PC-3 (cell line): Measurements from ENCODE around the gene LSG1. TPM values are rescaled to one million over a fixed set of nuclear protein-coding genes. Genes with fewer than 3 reads are reported as not detected.

ENCODE experiments used
- ATAC-seq: fragments of 200-7000 bp; cut with Tn5 transposase; 2 replicates; pipeline ENCODE4 v1.9.1; 2020; ENCODE audit warnings: mild to moderate bottlenecking, moderate library complexity
- BruUV-seq: library from RNA; stranded (reverse); fragments of 400-500 nt; replicated peaks from 2 replicates; lab custom pipeline; 2021; lab: Mats Ljungman, UMichigan
- CTCF ChIA-PET: fragments of 300-600 bp; sonication (Branson Sonifier 250); formaldehyde crosslinking; loops from one replicate; lab custom pipeline; 2022; ENCODE audit warnings: antibody characterized with exemption; lab: Charles Lee
- POLR2A ChIA-PET: fragments of 300-600 bp; sonication (Branson Sonifier 250); formaldehyde crosslinking; loops from one replicate; lab custom pipeline; 2022; ENCODE audit warnings: antibody characterized with exemption; ENCODE audit not compliant: unreplicated experiment; lab: Charles Lee
- DNase-seq: peaks from one replicate; pipeline ENCODE4 v3.0.0-alpha.2; 2015
- H2AFZ ChIP-seq: fragments of 300-600 bp; sonication (generic); 2 replicates; pipeline ENCODE4 v1.6.0; 2016; ENCODE audit warnings: antibody characterized with exemption, low read length
- H3F3A ChIP-seq: fragments of 300-600 bp; sonication (generic); one replicate; pipeline ENCODE4 v1.6.0; 2017; ENCODE audit warnings: antibody characterized with exemption, low read length, control low read depth, mild to moderate bottlenecking; ENCODE audit not compliant: unreplicated experiment
- H3K27ac ChIP-seq: fragments of 300-600 bp; sonication (generic); 2 replicates; pipeline ENCODE4 v1.5.1; 2016; ENCODE audit warnings: mild to moderate bottlenecking, low read length
- H3K27me3 ChIP-seq: fragments of 300-600 bp; sonication (generic); 2 replicates; pipeline ENCODE4 v1.6.1; 2016; ENCODE audit warnings: low read length, mixed read lengths
- H3K36me3 ChIP-seq: fragments of 300-600 bp; sonication (generic); 2 replicates; pipeline ENCODE4 v1.6.1; 2016; ENCODE audit warnings: low read depth, mixed run types, low read length, mixed read lengths
- H3K4me1 ChIP-seq: fragments of 300-600 bp; sonication (generic); 2 replicates; pipeline ENCODE4 v1.5.1; 2016; ENCODE audit warnings: low read length; ENCODE audit not compliant: insufficient read depth
- H3K4me2 ChIP-seq: fragments of 300-600 bp; sonication (generic); 2 replicates; pipeline ENCODE4 v1.6.0; 2016; ENCODE audit warnings: low read length
- H3K4me3 ChIP-seq: fragments of 300-600 bp; sonication (generic); 2 replicates; pipeline ENCODE4 v1.5.1; 2016; ENCODE audit warnings: mild to moderate bottlenecking, low read length, mixed read lengths
- H3K79me2 ChIP-seq: fragments of 300-600 bp; sonication (generic); 2 replicates; pipeline ENCODE4 v1.6.1; 2017; ENCODE audit warnings: low read length, mixed read lengths
- H3K9ac ChIP-seq: fragments of 300-600 bp; sonication (generic); 2 replicates; pipeline ENCODE4 v1.6.0; 2016; ENCODE audit warnings: mild to moderate bottlenecking, low read length
- H3K9me2 ChIP-seq: fragments of 300-600 bp; sonication (generic); replicated peaks from 2 replicates; pipeline ENCODE4 v1.6.1; 2016; ENCODE audit warnings: mixed run types, low read length, mixed read lengths
- H3K9me3 ChIP-seq: fragments of 300-600 bp; sonication (generic); 2 replicates; pipeline ENCODE4 v1.6.1; 2016; ENCODE audit warnings: low read length, mixed read lengths
- H4K20me1 ChIP-seq: fragments of 300-600 bp; sonication (generic); 2 replicates; pipeline ENCODE4 v1.6.1; 2016; ENCODE audit warnings: low read length, mixed read lengths
- EZH2 ChIP-seq: fragments of 300-600 bp; sonication (generic); IDR thresholded peaks from one replicate; pipeline ENCODE4 v1.6.1; 2017; ENCODE audit warnings: antibody characterized with exemption, mild to moderate bottlenecking, low read length; ENCODE audit not compliant: unreplicated experiment
- EZH2phosphoT487 ChIP-seq: fragments of 300-600 bp; sonication (generic); IDR thresholded peaks from 2 replicates; pipeline ENCODE4 v1.6.1; 2018; ENCODE audit warnings: mild to moderate bottlenecking, antibody characterized with exemption, low read length, borderline replicate concordance
- intact Hi-C: fragments of 100-400 bp; cut with micrococcal nuclease; formaldehyde crosslinking; loops from 2 replicates; pipeline ENCODE4 v1.9.0; 2023
- total RNA-seq: library from RNA; depleted of rRNA; stranded (reverse); fragments of >200 nt; gene quantifications from 2 replicates; pipeline ENCODE4 v1.2.3, GENCODE V29; 2014
- TF ChIP-seq, protein P1 (sequence below): fragments of 300-600 bp; sonication (generic); conservative IDR thresholded peaks from 2 replicates; pipeline ENCODE4 v1.5.1; 2017; ENCODE audit warnings: antibody characterized with exemption, low read depth, mild to moderate bottlenecking, low read length

The LSG1 gene
- total RNA-seq, 1 experiment from 2014 or later: 83.8 TPM

DNA sequence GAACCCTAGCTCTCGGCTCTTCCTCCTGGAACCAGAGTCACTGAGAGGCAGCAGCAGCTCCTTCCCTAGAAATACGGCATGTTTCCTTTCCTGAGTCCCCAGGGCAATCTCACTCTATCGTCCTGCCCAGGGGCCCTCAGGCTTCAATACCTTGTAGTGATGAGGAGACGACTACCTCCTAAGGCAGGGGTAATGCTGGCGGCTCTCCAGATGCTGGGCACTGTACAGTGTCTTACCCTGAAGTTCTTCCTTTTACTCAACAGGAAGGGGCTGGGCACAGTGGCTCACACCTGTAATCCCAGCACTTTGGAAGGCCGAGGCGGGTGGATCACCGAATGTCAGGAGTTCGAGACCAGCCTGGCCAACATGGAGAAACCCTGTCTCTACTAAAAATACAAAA is 52.2 kb downstream of the LSG1 start:
- ChIA-PET POLR2A (no interaction called here), CTCF (no interaction called here)
- DNase-seq: no peak
- no peak overlapping the region for H2AFZ ChIP-seq
- no peak for ATAC-seq
- H3K27ac ChIP-seq: no peak overlapping the region
- no peaks in the 10 kb centered on the region for H3F3A ChIP-seq
- H3K36me3 ChIP-seq: no peaks in the 10 kb centered on the region
- intact Hi-C loops: no loop called here
- H3K9me2 ChIP-seq: no peaks in the 10 kb centered on the region
- H3K9ac ChIP-seq: no peak overlapping the region
- H3K4me3 ChIP-seq: no peak overlapping the region
- H3K4me1 ChIP-seq: no peaks in the 10 kb centered on the region
- BruUV-seq: no TSS peak
- TF ChIP-seq EZH2phosphoT487 (no peak), EZH2 (no peak)
- TF ChIP-seq, protein P1, sequence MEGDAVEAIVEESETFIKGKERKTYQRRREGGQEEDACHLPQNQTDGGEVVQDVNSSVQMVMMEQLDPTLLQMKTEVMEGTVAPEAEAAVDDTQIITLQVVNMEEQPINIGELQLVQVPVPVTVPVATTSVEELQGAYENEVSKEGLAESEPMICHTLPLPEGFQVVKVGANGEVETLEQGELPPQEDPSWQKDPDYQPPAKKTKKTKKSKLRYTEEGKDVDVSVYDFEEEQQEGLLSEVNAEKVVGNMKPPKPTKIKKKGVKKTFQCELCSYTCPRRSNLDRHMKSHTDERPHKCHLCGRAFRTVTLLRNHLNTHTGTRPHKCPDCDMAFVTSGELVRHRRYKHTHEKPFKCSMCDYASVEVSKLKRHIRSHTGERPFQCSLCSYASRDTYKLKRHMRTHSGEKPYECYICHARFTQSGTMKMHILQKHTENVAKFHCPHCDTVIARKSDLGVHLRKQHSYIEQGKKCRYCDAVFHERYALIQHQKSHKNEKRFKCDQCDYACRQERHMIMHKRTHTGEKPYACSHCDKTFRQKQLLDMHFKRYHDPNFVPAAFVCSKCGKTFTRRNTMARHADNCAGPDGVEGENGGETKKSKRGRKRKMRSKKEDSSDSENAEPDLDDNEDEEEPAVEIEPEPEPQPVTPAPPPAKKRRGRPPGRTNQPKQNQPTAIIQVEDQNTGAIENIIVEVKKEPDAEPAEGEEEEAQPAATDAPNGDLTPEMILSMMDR: no peak
- no peaks in the 10 kb centered on the region for H4K20me1 ChIP-seq
- no peaks in the 10 kb centered on the region for H3K79me2 ChIP-seq
- no peaks in the 10 kb centered on the region for H3K27me3 ChIP-seq
- H3K4me2 ChIP-seq: no peak overlapping the region
- H3K9me3 ChIP-seq: no peaks in the 10 kb centered on the region

DNA sequence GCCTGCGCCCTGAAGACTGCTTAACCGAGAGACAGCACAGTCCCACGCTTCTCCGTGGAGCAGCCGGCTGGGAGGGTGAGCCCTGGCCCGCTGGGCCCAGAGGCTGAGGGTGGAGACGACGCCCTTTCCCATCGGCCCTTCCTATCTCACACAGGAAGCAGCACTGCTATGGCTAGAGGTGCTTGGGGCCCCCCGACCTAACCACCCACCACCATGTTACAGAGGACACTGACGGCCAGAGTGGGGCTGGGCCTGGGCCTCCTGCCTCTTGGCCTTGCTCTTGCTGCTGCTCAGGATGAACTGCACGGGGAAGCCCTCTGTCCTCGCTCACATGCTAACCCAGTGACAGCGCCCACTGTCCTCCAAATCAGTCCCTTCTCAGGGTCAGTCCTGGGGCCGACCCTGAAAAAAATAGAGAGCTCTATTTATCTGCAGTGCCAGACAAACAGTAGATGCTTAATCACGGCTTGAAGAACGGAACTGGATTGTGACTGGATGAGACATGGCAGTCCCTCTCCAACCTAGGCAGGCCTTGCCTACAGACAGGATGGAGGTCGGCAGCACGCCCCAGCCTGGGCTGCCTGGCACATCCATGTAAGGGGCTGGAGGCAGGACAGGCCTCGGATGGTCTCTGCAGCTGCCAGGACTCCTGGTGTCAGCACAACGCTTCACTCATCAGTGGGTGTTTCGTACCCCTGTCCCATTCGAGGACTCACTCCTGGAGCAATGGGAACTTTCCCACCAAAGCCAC is 53.0 kb downstream of the LSG1 start:
- H3F3A ChIP-seq: no peaks in the 10 kb centered on the region

GRCh38 chr3:194617827-194618226 is 54.2 kb downstream of the LSG1 start:
- TF ChIP-seq, protein P1: no peak
- TF ChIP-seq EZH2phosphoT487: no peak
- no peak for TF ChIP-seq EZH2
- ChIA-PET CTCF (no interaction called here), POLR2A (no interaction called here)
- Histone ChIP-seq H2AFZ (no peak overlapping the region), H3K27me3 (no peaks in the 10 kb centered on the region), H3K9me2 (no peaks in the 10 kb centered on the region), H3F3A (no peaks in the 10 kb centered on the region), H3K4me1 (no peaks in the 10 kb centered on the region), H3K79me2 (no peaks in the 10 kb centered on the region), H3K27ac (no peak overlapping the region), H3K4me2 (no peak overlapping the region), H4K20me1 (no peaks in the 10 kb centered on the region), H3K9me3 (no peaks in the 10 kb centered on the region), H3K4me3 (no peak overlapping the region), H3K36me3 (no peaks in the 10 kb centered on the region), H3K9ac (no peak overlapping the region)
- peak; percentile 29; the same call in 1 of the 2 replicates for ATAC-seq
- BruUV-seq: no TSS peak
- intact Hi-C loops: no loop called here
- peak; percentile 66 for DNase-seq

More for the DNA sequence above, 53.0 kb downstream of the LSG1 start:
- Histone ChIP-seq H3K36me3 (no peaks in the 10 kb centered on the region), H2AFZ (no peak overlapping the region), H3K9me3 (no peaks in the 10 kb centered on the region), H3K9ac (no peak overlapping the region), H3K79me2 (no peaks in the 10 kb centered on the region), H3K27me3 (no peaks in the 10 kb centered on the region), H3K4me3 (no peak overlapping the region), H3K4me1 (no peaks in the 10 kb centered on the region), H4K20me1 (no peaks in the 10 kb centered on the region), H3K9me2 (no peaks in the 10 kb centered on the region), H3K4me2 (no peak overlapping the region), H3K27ac (no peak overlapping the region)
- no TSS peak for BruUV-seq
- TF ChIP-seq EZH2 (no peak), EZH2phosphoT487 (no peak)
- intact Hi-C loops: no loop called here
- ATAC-seq (no peak), DNase-seq (no peak)
- ChIA-PET CTCF (no interaction called here), POLR2A (no interaction called here)
